ENCODE results near the gene OLFM4. TPM values are rescaled to one million over a fixed set of nuclear protein-coding genes. Genes with fewer than 3 reads are reported as not detected.

The OLFM4 gene
- total RNA-seq, 2 experiments from 2014 or later: not detected

DNA sequence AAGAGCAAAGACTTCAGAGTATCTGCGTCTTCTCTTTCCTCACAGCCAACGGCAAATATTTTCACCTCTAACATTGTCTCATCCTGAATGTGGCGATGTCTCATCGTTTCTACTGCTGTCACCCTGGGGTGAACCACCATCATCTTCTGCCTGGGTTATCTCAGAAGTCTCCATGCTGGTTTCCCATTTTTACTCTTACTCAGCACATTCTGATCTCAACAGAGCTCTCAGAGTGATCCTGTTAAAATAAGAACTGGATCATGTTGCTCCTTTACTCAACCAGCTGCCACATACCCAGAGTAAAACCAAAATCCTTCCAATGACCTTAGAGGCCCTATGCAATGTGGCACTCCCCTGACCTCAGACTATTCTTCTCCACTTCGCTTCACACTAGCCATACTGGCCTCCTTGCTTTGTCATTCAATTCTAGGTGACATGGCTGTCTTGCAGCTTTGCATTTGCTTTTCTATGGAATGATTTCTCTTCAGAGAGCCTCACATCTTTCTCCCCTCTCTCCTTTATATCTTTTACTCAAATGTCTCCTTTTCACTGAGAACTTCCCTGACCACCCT is 7.8 kb upstream of the OLFM4 start:
- intact Hi-C loops (cut with DNase I, micrococcal nuclease): no loop called here
- ATAC-seq (ENCODE audit: poor library complexity) (no peak), DNase-seq (no peak)
- ChIA-PET CTCF (no interaction called here), POLR2A (no interaction called here)
- TF ChIP-seq, protein P1, sequence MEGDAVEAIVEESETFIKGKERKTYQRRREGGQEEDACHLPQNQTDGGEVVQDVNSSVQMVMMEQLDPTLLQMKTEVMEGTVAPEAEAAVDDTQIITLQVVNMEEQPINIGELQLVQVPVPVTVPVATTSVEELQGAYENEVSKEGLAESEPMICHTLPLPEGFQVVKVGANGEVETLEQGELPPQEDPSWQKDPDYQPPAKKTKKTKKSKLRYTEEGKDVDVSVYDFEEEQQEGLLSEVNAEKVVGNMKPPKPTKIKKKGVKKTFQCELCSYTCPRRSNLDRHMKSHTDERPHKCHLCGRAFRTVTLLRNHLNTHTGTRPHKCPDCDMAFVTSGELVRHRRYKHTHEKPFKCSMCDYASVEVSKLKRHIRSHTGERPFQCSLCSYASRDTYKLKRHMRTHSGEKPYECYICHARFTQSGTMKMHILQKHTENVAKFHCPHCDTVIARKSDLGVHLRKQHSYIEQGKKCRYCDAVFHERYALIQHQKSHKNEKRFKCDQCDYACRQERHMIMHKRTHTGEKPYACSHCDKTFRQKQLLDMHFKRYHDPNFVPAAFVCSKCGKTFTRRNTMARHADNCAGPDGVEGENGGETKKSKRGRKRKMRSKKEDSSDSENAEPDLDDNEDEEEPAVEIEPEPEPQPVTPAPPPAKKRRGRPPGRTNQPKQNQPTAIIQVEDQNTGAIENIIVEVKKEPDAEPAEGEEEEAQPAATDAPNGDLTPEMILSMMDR (IDR thresholded peaks at IDR 0.05): no peak
- Histone ChIP-seq H3K27me3 (ENCODE audit: control insufficient read depth in 1 of 2, insufficient read depth in 2 of 2, low read length in 2 of 2) (peaks cover 0 to 4% of the 10 kb centered on the region in 2 experiments), H3K4me1 (ENCODE audit: insufficient read depth, low read length) (no peaks in the 10 kb centered on the region), H3K9me3 (ENCODE audit: control insufficient read depth in 1 of 2, insufficient read depth in 1 of 2, low read length in 2 of 2) (peaks cover 0 to 1% of the 10 kb centered on the region in 2 experiments), H3K4me3 (ENCODE audit: low read length) (no peak overlapping the region), H3K27ac (ENCODE audit: low read depth in 1 of 2, low read length in 2 of 2) (no peak overlapping the region), H3K36me3 (ENCODE audit: insufficient read depth, low read length) (no peaks in the 10 kb centered on the region)
- Mint-ChIP-seq H3K27me3 (peaks cover 8% of the 10 kb centered on the region), H3K9me3 (no peaks in the 10 kb centered on the region), H3K36me3 (ENCODE audit: low read depth) (no peaks in the 10 kb centered on the region), H3K4me3 (no peak overlapping the region), H3K27ac (no peak overlapping the region), H3K4me1 (ENCODE audit: low read depth) (no peaks in the 10 kb centered on the region)

DNA sequence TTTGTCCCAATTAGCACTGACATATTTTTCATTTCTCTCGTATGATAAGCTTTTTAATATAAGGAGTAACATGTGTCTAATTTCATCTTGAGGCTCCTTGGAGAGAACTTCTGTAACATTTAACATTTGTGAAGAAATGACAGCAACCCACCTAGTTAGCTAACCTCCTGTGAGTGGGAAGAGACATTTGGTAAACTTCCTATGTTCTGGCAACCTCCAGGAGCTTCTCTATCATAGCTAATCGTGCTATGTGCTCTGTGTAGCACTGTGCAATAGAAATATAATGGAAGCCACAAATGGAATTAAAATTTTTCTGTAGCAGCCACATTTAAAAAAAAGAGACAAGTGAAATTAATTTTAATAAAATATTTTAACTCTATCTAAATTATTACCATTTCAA is 5.4 kb upstream of the OLFM4 start:
- H3K4me1 Mint-ChIP-seq (ENCODE audit: low read depth): no peaks in the 10 kb centered on the region
- ATAC-seq (ENCODE audit: poor library complexity): no peak
- POLR2A ChIA-PET: no interaction called here

DNA sequence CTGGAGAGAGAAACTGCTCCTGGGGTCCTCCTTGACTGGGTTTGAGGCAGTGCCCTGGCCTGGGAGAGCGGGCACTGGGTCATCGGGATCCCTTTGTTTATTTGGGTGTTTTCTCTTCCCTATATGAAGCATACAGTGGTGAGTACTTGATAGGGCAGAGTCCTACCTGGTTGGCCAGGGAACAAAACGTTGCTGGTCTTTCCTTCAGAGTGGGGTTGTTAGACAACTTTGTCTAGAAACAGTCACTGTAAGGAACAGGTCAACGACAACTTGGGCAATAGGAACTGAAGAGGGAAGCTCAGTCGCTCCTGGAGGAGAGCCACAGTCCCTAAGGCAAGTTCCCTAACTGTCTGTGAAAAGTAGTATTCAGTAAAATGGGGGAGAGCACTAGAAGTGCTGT is 550 bp upstream of the OLFM4 start:
- H3K9me3 Mint-ChIP-seq: no peaks in the 10 kb centered on the region
- ChIA-PET POLR2A (no interaction called here), CTCF (no interaction called here)
- peaks cover 0 to 2% of the 10 kb centered on the region in 2 experiments for H3K27me3 ChIP-seq (ENCODE audit: control insufficient read depth in 1 of 2, insufficient read depth in 2 of 2, low read length in 2 of 2)
- no peak for ATAC-seq (ENCODE audit: poor library complexity)
- intact Hi-C loops (cut with DNase I, micrococcal nuclease): no loop called here
- peaks cover 21% of the 10 kb centered on the region for H3K27me3 Mint-ChIP-seq
- H3K4me3 Mint-ChIP-seq: no peak overlapping the region
- no peak overlapping the region for H3K27ac ChIP-seq (ENCODE audit: low read depth in 1 of 2, low read length in 2 of 2)
- H3K4me1 ChIP-seq (ENCODE audit: insufficient read depth, low read length): no peaks in the 10 kb centered on the region
- H3K4me3 ChIP-seq (ENCODE audit: low read length): no peak overlapping the region
- H3K27ac Mint-ChIP-seq: no peak overlapping the region
- H3K9me3 ChIP-seq (ENCODE audit: control insufficient read depth in 1 of 2, insufficient read depth in 1 of 2, low read length in 2 of 2): peaks cover 0 to 6% of the 10 kb centered on the region in 2 experiments
- no peaks in the 10 kb centered on the region for H3K4me1 Mint-ChIP-seq (ENCODE audit: low read depth)
- H3K36me3 ChIP-seq (ENCODE audit: insufficient read depth, low read length): no peaks in the 10 kb centered on the region
- no peak for DNase-seq
- no peaks in the 10 kb centered on the region for H3K36me3 Mint-ChIP-seq (ENCODE audit: low read depth)
- TF ChIP-seq, protein P1 (IDR thresholded peaks at IDR 0.05): no peak

More for the DNA sequence above, 5.4 kb upstream of the OLFM4 start:
- intact Hi-C loops (cut with DNase I, micrococcal nuclease): no loop called here
- Histone ChIP-seq H3K27me3 (ENCODE audit: control insufficient read depth in 1 of 2, insufficient read depth in 2 of 2, low read length in 2 of 2) (peaks cover 0 to 4% of the 10 kb centered on the region in 2 experiments), H3K36me3 (ENCODE audit: insufficient read depth, low read length) (no peaks in the 10 kb centered on the region), H3K27ac (ENCODE audit: low read depth in 1 of 2, low read length in 2 of 2) (no peak overlapping the region), H3K4me3 (ENCODE audit: low read length) (no peak overlapping the region), H3K9me3 (ENCODE audit: control insufficient read depth in 1 of 2, insufficient read depth in 1 of 2, low read length in 2 of 2) (peaks cover 0 to 6% of the 10 kb centered on the region in 2 experiments), H3K4me1 (ENCODE audit: insufficient read depth, low read length) (no peaks in the 10 kb centered on the region)
- Mint-ChIP-seq H3K36me3 (ENCODE audit: low read depth) (no peaks in the 10 kb centered on the region), H3K27ac (no peak overlapping the region), H3K4me3 (no peak overlapping the region), H3K9me3 (no peaks in the 10 kb centered on the region), H3K27me3 (peaks cover 17% of the 10 kb centered on the region)
- TF ChIP-seq, protein P1 (IDR thresholded peaks at IDR 0.05): no peak
- no peak for DNase-seq
- CTCF ChIA-PET: no interaction called here

Measured in CD4-positive, alpha-beta T cell (primary cell).